A549 (cell line): ENCODE measurements around the gene UBE2K. TPM values are rescaled to one million over a fixed set of nuclear protein-coding genes. Genes with fewer than 3 reads are reported as not detected.

Experiments used
- ATAC-seq, 2 experiments: fragments of 200-7000 bp in 1 of 2; fragments of >200 bp in 1 of 2; cut with Nextera tagmentation in 1 of 2; cut with Tn5 transposase in 1 of 2; 3 replicates each; pipeline versions ENCODE4 v1.8.0 to v1.9.1; 2018 to 2020; ENCODE audit warnings: mild to moderate bottlenecking in 1 of 2, moderate library complexity in 1 of 2
- CTCF ChIA-PET: fragments of 300-600 bp; sonication (Branson Sonifier 250); formaldehyde crosslinking; extraction: SDS; loops from one replicate; lab custom pipeline; 2021; ENCODE audit warnings: antibody characterized with exemption, inconsistent platforms; lab: Yijun Ruan, JAX
- POLR2A ChIA-PET: fragments of 350-600 bp; formaldehyde crosslinking; extraction: SDS; loops from one replicate; lab custom pipeline; 2021; ENCODE audit warnings: antibody characterized with exemption, inconsistent platforms; lab: Yijun Ruan, JAX
- DNase-seq, 2 experiments: peaks; one replicate each; pipeline versions ENCODE4 v3.0.0 to v3.0.0-alpha.2; 2011 to 2016; ENCODE audit warnings: low read depth in 1 of 2, low spot score in 1 of 2
- FAIRE-seq: peaks from 2 replicates; lab custom pipeline; 2011; peaks lifted over from hg19 to GRCh38; lab: Jason Lieb, UNC
- H3K27ac ChIP-seq, 2 experiments: fragments of >200 bp; sonication (Bioruptor Twin); formaldehyde crosslinking; 3 replicates each; pipeline ENCODE4 v1.5.1; 2016 to 2017
- H3K4me1 ChIP-seq: fragments of >200 bp; sonication (Bioruptor Twin); formaldehyde crosslinking; 3 replicates; pipeline ENCODE4 v1.6.1; 2016
- H3K4me2 ChIP-seq: fragments of >200 bp; sonication (Bioruptor Twin); formaldehyde crosslinking; 3 replicates; pipeline ENCODE4 v1.6.1; 2016
- H3K4me3 ChIP-seq: fragments of >200 bp; sonication (Bioruptor Twin); formaldehyde crosslinking; 3 replicates; pipeline ENCODE4 v1.5.1; 2016
- H3K9me3 ChIP-seq: fragments of >200 bp; sonication (Bioruptor Twin); formaldehyde crosslinking; 3 replicates; pipeline ENCODE4 v1.6.1; 2016
- ATOH8 ChIP-seq: fragments of 250-450 bp; sonication (Bioruptor Pico); IDR thresholded peaks from 2 replicates; pipeline ENCODE4 v1.5.0; 2020; ENCODE audit warnings: low read depth, mild to moderate bottlenecking, moderate library complexity
- BHLHE40 ChIP-seq: IDR thresholded peaks from 2 replicates; pipeline ENCODE4 v1.6.1; 2012; ENCODE audit warnings: low read depth, low read length, inconsistent platforms
- CBX2 ChIP-seq: fragments of 200-600 bp; sonication (generic); IDR thresholded peaks from 2 replicates; pipeline ENCODE4 v1.6.1; 2016; ENCODE audit warnings: low read depth, mild to moderate bottlenecking, borderline replicate concordance
- CBX8 ChIP-seq: fragments of 200-600 bp; sonication (generic); IDR thresholded peaks from 2 replicates; pipeline ENCODE4 v1.6.1; 2016
- EHMT2 ChIP-seq: fragments of 200-600 bp; sonication (generic); IDR thresholded peaks from 2 replicates; pipeline ENCODE4 v1.6.1; 2016; ENCODE audit warnings: antibody characterized with exemption, low read depth, mild to moderate bottlenecking, moderate library complexity
- ELK1 ChIP-seq: fragments of 150-350 bp; IDR thresholded peaks from 2 replicates; pipeline ENCODE4 v1.6.1; 2014; ENCODE audit warnings: low read depth, mild to moderate bottlenecking, low read length
- FOSB ChIP-seq: fragments of 250-450 bp; sonication (Bioruptor Pico); IDR thresholded peaks from 2 replicates; pipeline ENCODE4 v1.5.0; 2020; ENCODE audit warnings: mild to moderate bottlenecking, moderate library complexity
- HDAC2 ChIP-seq: fragments of 200-600 bp; sonication (generic); IDR thresholded peaks from 2 replicates; pipeline ENCODE4 v1.6.1; 2016
- HMGXB4 ChIP-seq: fragments of 250-450 bp; sonication (Bioruptor Pico); IDR thresholded peaks from 2 replicates; pipeline ENCODE4 v1.5.0; 2021; ENCODE audit warnings: mild to moderate bottlenecking, moderate library complexity, borderline replicate concordance
- HOXA7 ChIP-seq: fragments of 250-450 bp; sonication (Bioruptor Pico); IDR thresholded peaks from 2 replicates; pipeline ENCODE4 v1.5.0; 2020; ENCODE audit warnings: mild to moderate bottlenecking, moderate library complexity
- POLR2A ChIP-seq: IDR thresholded peaks from 2 replicates; pipeline ENCODE4 v1.6.1; 2012; ENCODE audit warnings: mild to moderate bottlenecking, low read length
- POLR2AphosphoS2 ChIP-seq: conservative IDR thresholded peaks from 2 replicates; pipeline ENCODE4 v1.6.1; 2012; ENCODE audit warnings: low read length, improper control_type of control experiment, inconsistent platforms
- RARB ChIP-seq: fragments of 250-450 bp; sonication (Bioruptor Pico); IDR thresholded peaks from 2 replicates; pipeline ENCODE4 v1.8.0; 2021; ENCODE audit warnings: mild to moderate bottlenecking, moderate library complexity
- RFX5 ChIP-seq: fragments of 450-650 bp; IDR thresholded peaks from 2 replicates; pipeline ENCODE4 v1.7.1; 2014; ENCODE audit warnings: antibody characterized with exemption, mild to moderate bottlenecking, moderate library complexity
- USF2 ChIP-seq: fragments of 450-650 bp; IDR thresholded peaks from 2 replicates; pipeline ENCODE4 v1.6.1; 2014; ENCODE audit warnings: antibody characterized with exemption
- ZC3H11A ChIP-seq: fragments of 450-650 bp; IDR thresholded peaks from 2 replicates; pipeline ENCODE4 v1.6.1; 2014; ENCODE audit warnings: antibody characterized with exemption, mild to moderate bottlenecking
- ZFP36 ChIP-seq: fragments of 450-650 bp; IDR thresholded peaks from 2 replicates; pipeline ENCODE4 v1.6.1; 2014; ENCODE audit warnings: borderline replicate concordance; ENCODE audit not compliant: partially characterized antibody
- WGBS: methylation state at CpG from one replicate; pipeline ENCODE4 v1.1.6; 2017; ENCODE audit errors: missing lambda C conversion rate; 5-methylcytosine and 5-hydroxymethylcytosine counted together
- polyA plus RNA-seq, 4 experiments: library from polyadenylated mRNA; depleted of rRNA in 3 of 4; stranded (reverse); fragments of >200 nt; fragmentation: RNase III in 1 of 4; extraction: RNeasy Plus Mini Kit Qiagen cat#74134 plus additional on column Dnase treatment in 1 of 4; gene quantifications; 2 replicates in 3 of 4; 3 replicates in 1 of 4; pipeline ENCODE4 v1.2.3, GENCODE V29; 2011 to 2017
- TF ChIP-seq, protein P1 (sequence below): fragments of >200 bp; sonication (Bioruptor Twin); formaldehyde crosslinking; IDR thresholded peaks from 2 replicates; pipeline ENCODE4 v1.6.1; 2016
- TF ChIP-seq, protein P2 (sequence below): IDR thresholded peaks from 2 replicates; pipeline ENCODE4 v1.6.1; 2012; ENCODE audit warnings: low read depth, borderline replicate concordance

Gene UBE2K
- polyA plus RNA-seq, 2 of the 4 experiments (the other 2 are of a cell fraction), result 103 to 130 TPM

GRCh38 chr4:39761005-39761667 is 63.2 kb downstream of the UBE2K start (continued):
- TF ChIP-seq EHMT2 (no peak), ZC3H11A (no peak), ATOH8 (no peak)

DNA sequence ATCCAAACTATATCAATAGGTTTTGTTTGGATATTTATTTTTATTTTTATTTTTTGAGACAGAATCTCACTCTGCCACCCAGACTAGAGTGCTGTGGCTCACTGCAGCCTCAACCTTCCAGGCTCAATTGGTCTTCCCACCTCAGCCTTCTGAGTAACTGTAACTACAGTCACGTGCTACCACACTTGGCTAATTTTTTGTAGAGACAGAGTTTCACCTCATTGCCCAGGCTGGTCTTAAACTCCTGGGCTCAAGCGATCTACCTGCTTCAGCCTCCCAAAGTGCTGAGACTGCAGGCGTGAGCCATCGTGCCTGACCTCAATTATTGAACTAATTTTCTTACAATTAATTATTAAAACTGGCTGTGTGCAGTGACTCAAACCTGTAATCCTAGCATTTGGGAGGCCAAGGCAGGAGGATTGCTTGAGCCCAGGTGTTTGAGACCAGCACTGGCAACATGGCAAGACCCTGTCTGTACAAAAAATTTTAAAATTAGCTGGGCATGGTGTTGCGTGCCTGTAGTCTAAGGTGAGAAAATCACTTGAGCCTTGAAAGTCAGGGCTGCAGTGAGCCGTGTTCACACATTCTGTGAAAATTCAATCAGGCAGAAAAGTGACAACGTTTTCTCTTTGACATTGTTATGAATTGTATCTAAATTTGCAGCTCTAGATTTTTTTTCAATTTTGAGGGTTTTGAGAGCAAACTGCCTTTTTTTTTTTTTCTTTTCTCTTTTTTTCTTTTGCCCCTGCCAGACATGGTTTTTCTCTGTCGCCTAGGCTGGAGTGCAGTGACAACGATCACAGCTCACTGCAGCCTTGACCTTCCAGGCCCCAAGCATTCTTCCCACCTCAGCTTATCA is 66.0 kb downstream of the UBE2K start:
- Histone ChIP-seq H3K27ac (no peak overlapping the region), H3K4me2 (no peak overlapping the region), H3K4me1 (no peaks in the 10 kb centered on the region), H3K4me3 (no peak overlapping the region), H3K9me3 (no peaks in the 10 kb centered on the region)
- DNase-seq (no peak), FAIRE-seq (no peak), ATAC-seq (no peak)
- ChIA-PET POLR2A (no interaction called here), CTCF (interaction anchor here (1.2 kb wide), 1 partner anchor 12 kb away, joined by 3 read pairs; no protein-coding TSS in a partner anchor)
- WGBS, result 87% methylated on average over 9 of the region's 9 CpGs
- no peak for TF ChIP-seq HMGXB4 (CRISPR knock-in tag)
- no peak for TF ChIP-seq USF2
- TF ChIP-seq, protein P1, sequence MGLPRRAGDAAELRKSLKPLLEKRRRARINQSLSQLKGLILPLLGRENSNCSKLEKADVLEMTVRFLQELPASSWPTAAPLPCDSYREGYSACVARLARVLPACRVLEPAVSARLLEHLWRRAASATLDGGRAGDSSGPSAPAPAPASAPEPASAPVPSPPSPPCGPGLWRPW, result no peak
- no peak for TF ChIP-seq RARB (CRISPR knock-in tag)
- TF ChIP-seq POLR2A, result no peak
- TF ChIP-seq HOXA7, result no peak
- no peak for TF ChIP-seq CBX8
- no peak for TF ChIP-seq FOSB (CRISPR knock-in tag)
- TF ChIP-seq CBX2, result no peak
- no peak for TF ChIP-seq POLR2AphosphoS2

GRCh38 chr4:39770005-39770404 is 72.1 kb downstream of the UBE2K start:
- no peak for TF ChIP-seq RFX5
- TF ChIP-seq CBX2, result no peak
- TF ChIP-seq HDAC2, result no peak
- no peak for TF ChIP-seq BHLHE40
- TF ChIP-seq ZFP36, result no peak
- no peak for TF ChIP-seq USF2
- TF ChIP-seq RARB (CRISPR knock-in tag), result no peak
- TF ChIP-seq, protein P2, sequence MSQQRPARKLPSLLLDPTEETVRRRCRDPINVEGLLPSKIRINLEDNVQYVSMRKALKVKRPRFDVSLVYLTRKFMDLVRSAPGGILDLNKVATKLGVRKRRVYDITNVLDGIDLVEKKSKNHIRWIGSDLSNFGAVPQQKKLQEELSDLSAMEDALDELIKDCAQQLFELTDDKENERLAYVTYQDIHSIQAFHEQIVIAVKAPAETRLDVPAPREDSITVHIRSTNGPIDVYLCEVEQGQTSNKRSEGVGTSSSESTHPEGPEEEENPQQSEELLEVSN, result no peak
- no peak for TF ChIP-seq ELK1
- H3K4me3 ChIP-seq, result no peak overlapping the region
- no peak for ATAC-seq
- no peaks in the 10 kb centered on the region for H3K4me1 ChIP-seq
- no peaks in the 10 kb centered on the region for H3K9me3 ChIP-seq
- FAIRE-seq, result no peak
- CTCF ChIA-PET, result no interaction called here
- H3K4me2 ChIP-seq, result no peak overlapping the region
- no peak overlapping the region for H3K27ac ChIP-seq
- no peak for DNase-seq
- POLR2A ChIA-PET, result no interaction called here
- WGBS, result 98% methylated on average over 14 of the region's 25 CpGs
